ENCODE results near the gene CCDC200. TPM values are rescaled to one million over a fixed set of nuclear protein-coding genes. Genes with fewer than 3 reads are reported as not detected.

The CCDC200 gene
- polyA plus RNA-seq, 12 donors, result 3.3 to 18.3 (median 7.2) TPM; not detected in 2

Other genes starting within 250 kb of the CCDC200 start
- 10 to 100 TPM in 11 of 12 donors, not detected in 1; 17.2 to 89.5 (median 67.5) TPM for gene PTGES3L, start 248.5 kb downstream of the CCDC200 start, polyA plus RNA-seq (ENCODE audit: insufficient read length in 12 of 12)
- gene RUNDC1, start 248.1 kb downstream of the CCDC200 start, polyA plus RNA-seq (ENCODE audit: insufficient read length in 12 of 12), result 100 to 1,000 TPM in 1 of 12 donors, 10 to 100 TPM in 1, 1 to 10 TPM in 10; 7.0 to 111 (median 7.5) TPM
- 1,000 to 10,000 TPM in 11 of 12 donors, not detected in 1; 1,439 to 2,418 (median 2,314) TPM for gene RPL27, start 230.2 kb downstream of the CCDC200 start, polyA plus RNA-seq (ENCODE audit: insufficient read length in 12 of 12)
- 10 to 100 TPM in 1 of 12 donors, 1 to 10 TPM in 10, not detected in 1; 3.0 to 15.5 (median 4.6) TPM for gene IFI35, start 221.8 kb downstream of the CCDC200 start, polyA plus RNA-seq (ENCODE audit: insufficient read length in 12 of 12)
- gene VAT1, start 206.2 kb downstream of the CCDC200 start, polyA plus RNA-seq (ENCODE audit: insufficient read length in 12 of 12), result 100 to 1,000 TPM in 1 of 12 donors, 10 to 100 TPM in 10, not detected in 1; 54.1 to 123 (median 65.8) TPM
- gene RND2, start 203.4 kb downstream of the CCDC200 start, polyA plus RNA-seq (ENCODE audit: insufficient read length in 12 of 12), result 1 to 10 TPM in 3 of 12 donors, under 1 TPM in 7, not detected in 2; 0.29 to 1.5 (median 0.78) TPM
- 10 to 100 TPM in 7 of 12 donors, 1 to 10 TPM in 4, not detected in 1; 6.5 to 23.9 (median 11.6) TPM for gene BRCA1, start 103.3 kb downstream of the CCDC200 start, polyA plus RNA-seq (ENCODE audit: insufficient read length in 12 of 12)
- gene NBR1, start 57.4 kb downstream of the CCDC200 start, polyA plus RNA-seq (ENCODE audit: insufficient read length in 12 of 12), result 10 to 100 TPM in 11 of 12 donors, not detected in 1; 55.6 to 88.0 (median 68.2) TPM
- gene TMEM106A, start 16.7 kb downstream of the CCDC200 start, polyA plus RNA-seq (ENCODE audit: insufficient read length in 12 of 12), result 10 to 100 TPM in 5 of 12 donors, 1 to 10 TPM in 6, not detected in 1; 5.9 to 17.5 (median 8.5) TPM
- 1 to 10 TPM in 4 of 12 donors, not detected in 8; 1.3 to 2.6 (median 1.8) TPM for gene RNU2-1, start 5.4 kb upstream of the CCDC200 start, polyA plus RNA-seq (ENCODE audit: insufficient read length in 12 of 12)
- gene ARL4D, start 170.4 kb upstream of the CCDC200 start, polyA plus RNA-seq (ENCODE audit: insufficient read length in 12 of 12), result 10 to 100 TPM in 5 of 12 donors, 1 to 10 TPM in 6, not detected in 1; 7.2 to 15.9 (median 7.9) TPM